Measurements from ENCODE around the gene PPP4C.

PPP4C gene

GRCh38 chr16:30031477-30031918 lies 44.3 kb upstream of the PPP4C start:
- Histone ChIP-seq H3K4me2 (ENCODE audit: insufficient read depth, low read length, poor library complexity, severe bottlenecking) (peak overlapping the region; percentile 82), H3K36me3 (replicated peaks in 1 of 2; ENCODE audit: control insufficient read depth in 2 of 2, insufficient read depth in 2 of 2, low read length in 2 of 2) (peaks cover 0 to 4% of the 10 kb centered on the region in 2 donors), H3K18ac (ENCODE audit: low read length) (peak overlapping the region; percentile 90), H3K9ac (ENCODE audit: low read depth, low read length, poor library complexity) (peak overlapping the region; percentile 66), H2BK15ac (ENCODE audit: low read length) (peak overlapping the region; percentile 84), H3K23ac (ENCODE audit: low read depth, low read length, poor library complexity) (peak overlapping the region; percentile 76), H3K9me3 (replicated peaks in 1 of 2; ENCODE audit: control insufficient read depth in 2 of 2, insufficient read depth in 1 of 2, low read depth in 1 of 2, low read length in 2 of 2) (no peaks in the 10 kb centered on the region), H3K4ac (ENCODE audit: low read length) (peak overlapping the region; percentile 13), H2BK12ac (ENCODE audit: low read length) (peak overlapping the region; percentile 51), H3K14ac (ENCODE audit: low read length) (peak overlapping the region; percentile 14), H3K4me1 (ENCODE audit: control insufficient read depth in 2 of 2, insufficient read depth in 1 of 2, low read depth in 1 of 2, low read length in 2 of 2) (peaks cover 12 to 25% of the 10 kb centered on the region in 2 donors), H3K27ac (replicated peaks; ENCODE audit: low read length) (no peak overlapping the region), H3K4me3 (ENCODE audit: low read length in 2 of 2) (peak overlapping the region; percentile 45 to 75), H2AK5ac (ENCODE audit: low read depth, low read length) (peak overlapping the region; percentile 91), H2AFZ (ENCODE audit: low read length) (peak overlapping the region; percentile 94), H2BK5ac (ENCODE audit: low read length) (peak overlapping the region; percentile 5), H3K79me1 (ENCODE audit: low read depth, low read length) (peaks cover 2% of the 10 kb centered on the region), H4K91ac (ENCODE audit: low read depth, low read length, poor library complexity) (no peak overlapping the region), H4K8ac (ENCODE audit: low read depth, low read length) (no peak overlapping the region), H3K27me3 (ENCODE audit: control insufficient read depth in 3 of 3, insufficient read depth in 3 of 3, low read depth in 1 of 3, low read length in 3 of 3) (peaks cover 0 to 19% (median 2%) of the 10 kb centered on the region in 3 experiments), H2BK120ac (ENCODE audit: low read depth, low read length) (no peak overlapping the region)
- no peak for DNase-seq (ENCODE audit: low spot score)
- WGBS, 2 donors (ENCODE audit: extremely low coverage in 2 of 2, insufficient read length in 2 of 2, insufficient replicate concordance in 1 of 2): no CpG with 5 or more reads among the region's 11 CpGs

- no peak overlapping the region for H2BK15ac ChIP-seq (ENCODE audit: low read length)
- peaks cover 0 to 14% (median 2%) of the 10 kb centered on the region in 3 experiments for H3K27me3 ChIP-seq (ENCODE audit: control insufficient read depth in 3 of 3, insufficient read depth in 3 of 3, low read depth in 1 of 3, low read length in 3 of 3)
- H3K4me1 ChIP-seq (ENCODE audit: control insufficient read depth in 2 of 2, insufficient read depth in 1 of 2, low read depth in 1 of 2, low read length in 2 of 2): peaks cover 12 to 25% of the 10 kb centered on the region in 2 donors
- H3K4me2 ChIP-seq (ENCODE audit: insufficient read depth, low read length, poor library complexity, severe bottlenecking): no peak overlapping the region
- no CpG with 5 or more reads among the region's 12 CpGs for WGBS, 2 donors (ENCODE audit: extremely low coverage in 2 of 2, insufficient read length in 2 of 2, insufficient replicate concordance in 1 of 2)
- H2BK12ac ChIP-seq (ENCODE audit: low read length): no peak overlapping the region
- H3K36me3 ChIP-seq (replicated peaks in 1 of 2; ENCODE audit: control insufficient read depth in 2 of 2, insufficient read depth in 2 of 2, low read length in 2 of 2): no peaks in the 10 kb centered on the region
- no peak overlapping the region for H3K4ac ChIP-seq (ENCODE audit: low read length)
- H2AK5ac ChIP-seq (ENCODE audit: low read depth, low read length): no peak overlapping the region
- peaks cover 2% of the 10 kb centered on the region for H3K79me1 ChIP-seq (ENCODE audit: low read depth, low read length)
- H3K9me3 ChIP-seq (replicated peaks in 1 of 2; ENCODE audit: control insufficient read depth in 2 of 2, insufficient read depth in 1 of 2, low read depth in 1 of 2, low read length in 2 of 2): no peaks in the 10 kb centered on the region
- no peak overlapping the region for H4K8ac ChIP-seq (ENCODE audit: low read depth, low read length)
- no peak overlapping the region for H3K4me3 ChIP-seq (ENCODE audit: low read length in 2 of 2)
- no peak overlapping the region for H4K91ac ChIP-seq (ENCODE audit: low read depth, low read length, poor library complexity)
- H2BK5ac ChIP-seq (ENCODE audit: low read length): no peak overlapping the region
- H2AFZ ChIP-seq (ENCODE audit: low read length): peak overlapping the region; percentile 94
- H3K18ac ChIP-seq (ENCODE audit: low read length): no peak overlapping the region
- no peak overlapping the region for H2BK120ac ChIP-seq (ENCODE audit: low read depth, low read length)
- H3K23ac ChIP-seq (ENCODE audit: low read depth, low read length, poor library complexity): peak overlapping the region; percentile 23
- no peak overlapping the region for H3K14ac ChIP-seq (ENCODE audit: low read length)
- H3K9ac ChIP-seq (ENCODE audit: low read depth, low read length, poor library complexity): no peak overlapping the region
- no peak overlapping the region for H3K27ac ChIP-seq (replicated peaks; ENCODE audit: low read length)
- DNase-seq (ENCODE audit: low spot score): peak; percentile 86
Observed at GRCh38 chr16:30032083-30032819, 43.5 kb upstream of the PPP4C start.

DNA sequence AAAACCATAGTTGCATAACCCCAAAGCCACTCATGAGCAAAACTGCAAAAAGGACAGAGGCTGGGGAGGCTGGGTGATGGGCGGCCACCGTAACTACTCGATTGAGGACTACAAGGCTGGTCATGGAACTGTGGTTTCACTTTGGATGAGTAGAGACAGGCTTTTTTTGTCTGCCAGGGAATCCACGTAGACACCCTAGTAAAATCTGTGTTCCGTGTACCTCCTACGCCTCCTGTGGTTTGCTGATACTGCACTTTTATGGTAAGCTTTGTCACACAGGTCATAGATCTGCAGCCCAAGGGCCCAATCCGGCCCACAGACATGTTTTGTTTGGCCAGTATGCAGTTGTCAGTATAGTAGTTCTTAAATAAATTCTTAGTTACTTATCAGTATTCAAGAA lies 42.5 kb upstream of the PPP4C start:
- H4K91ac ChIP-seq (ENCODE audit: low read depth, low read length, poor library complexity): no peak overlapping the region
- no peak overlapping the region for H3K27ac ChIP-seq (replicated peaks; ENCODE audit: low read length)
- no peak overlapping the region for H2BK5ac ChIP-seq (ENCODE audit: low read length)
- no peaks in the 10 kb centered on the region for H3K9me3 ChIP-seq (replicated peaks in 1 of 2; ENCODE audit: control insufficient read depth in 2 of 2, insufficient read depth in 1 of 2, low read depth in 1 of 2, low read length in 2 of 2)
- H3K9ac ChIP-seq (ENCODE audit: low read depth, low read length, poor library complexity): no peak overlapping the region
- no peak overlapping the region for H4K8ac ChIP-seq (ENCODE audit: low read depth, low read length)
- peaks cover 0 to 13% (median 2%) of the 10 kb centered on the region in 3 experiments for H3K27me3 ChIP-seq (ENCODE audit: control insufficient read depth in 3 of 3, insufficient read depth in 3 of 3, low read depth in 1 of 3, low read length in 3 of 3)
- no peak overlapping the region for H2BK120ac ChIP-seq (ENCODE audit: low read depth, low read length)
- no CpG with 5 or more reads among the region's 7 CpGs for WGBS, 2 donors (ENCODE audit: extremely low coverage in 2 of 2, insufficient read length in 2 of 2, insufficient replicate concordance in 1 of 2)
- no peak overlapping the region for H3K4ac ChIP-seq (ENCODE audit: low read length)
- H2AFZ ChIP-seq (ENCODE audit: low read length): no peak overlapping the region
- H3K4me1 ChIP-seq (ENCODE audit: control insufficient read depth in 2 of 2, insufficient read depth in 1 of 2, low read depth in 1 of 2, low read length in 2 of 2): peaks cover 12 to 23% of the 10 kb centered on the region in 2 donors
- peak overlapping the region; percentile 5 for H2BK15ac ChIP-seq (ENCODE audit: low read length)
- H2AK5ac ChIP-seq (ENCODE audit: low read depth, low read length): no peak overlapping the region
- H2BK12ac ChIP-seq (ENCODE audit: low read length): no peak overlapping the region
- H3K4me2 ChIP-seq (ENCODE audit: insufficient read depth, low read length, poor library complexity, severe bottlenecking): no peak overlapping the region
- H3K36me3 ChIP-seq (replicated peaks in 1 of 2; ENCODE audit: control insufficient read depth in 2 of 2, insufficient read depth in 2 of 2, low read length in 2 of 2): no peaks in the 10 kb centered on the region
- H3K23ac ChIP-seq (ENCODE audit: low read depth, low read length, poor library complexity): no peak overlapping the region
- H3K14ac ChIP-seq (ENCODE audit: low read length): no peak overlapping the region
- DNase-seq (ENCODE audit: low spot score): no peak
- H3K79me1 ChIP-seq (ENCODE audit: low read depth, low read length): peaks cover 2% of the 10 kb centered on the region
- H3K4me3 ChIP-seq (ENCODE audit: low read length in 2 of 2): no peak overlapping the region
- no peak overlapping the region for H3K18ac ChIP-seq (ENCODE audit: low read length)

- Histone ChIP-seq H2BK120ac (ENCODE audit: low read depth, low read length) (no peak overlapping the region), H3K14ac (ENCODE audit: low read length) (no peak overlapping the region), H2BK5ac (ENCODE audit: low read length) (no peak overlapping the region), H2BK12ac (ENCODE audit: low read length) (no peak overlapping the region), H2BK15ac (ENCODE audit: low read length) (no peak overlapping the region), H3K4ac (ENCODE audit: low read length) (no peak overlapping the region), H3K36me3 (replicated peaks in 1 of 2; ENCODE audit: control insufficient read depth in 2 of 2, insufficient read depth in 2 of 2, low read length in 2 of 2) (no peaks in the 10 kb centered on the region), H3K9me3 (replicated peaks in 1 of 2; ENCODE audit: control insufficient read depth in 2 of 2, insufficient read depth in 1 of 2, low read depth in 1 of 2, low read length in 2 of 2) (peaks cover 0 to under 1% of the 10 kb centered on the region in 2 donors), H3K9ac (ENCODE audit: low read depth, low read length, poor library complexity) (no peak overlapping the region), H3K27ac (replicated peaks; ENCODE audit: low read length) (no peak overlapping the region), H4K91ac (ENCODE audit: low read depth, low read length, poor library complexity) (no peak overlapping the region), H3K18ac (ENCODE audit: low read length) (no peak overlapping the region), H3K27me3 (ENCODE audit: control insufficient read depth in 3 of 3, insufficient read depth in 3 of 3, low read depth in 1 of 3, low read length in 3 of 3) (peaks cover 0 to 1% (median 0%) of the 10 kb centered on the region in 3 experiments), H3K4me3 (ENCODE audit: low read length in 2 of 2) (no peak overlapping the region), H3K23ac (ENCODE audit: low read depth, low read length, poor library complexity) (no peak overlapping the region), H2AFZ (ENCODE audit: low read length) (no peak overlapping the region), H3K79me1 (ENCODE audit: low read depth, low read length) (peaks cover 3% of the 10 kb centered on the region), H2AK5ac (ENCODE audit: low read depth, low read length) (no peak overlapping the region), H4K8ac (ENCODE audit: low read depth, low read length) (no peak overlapping the region), H3K4me2 (ENCODE audit: insufficient read depth, low read length, poor library complexity, severe bottlenecking) (no peak overlapping the region), H3K4me1 (ENCODE audit: control insufficient read depth in 2 of 2, insufficient read depth in 1 of 2, low read depth in 1 of 2, low read length in 2 of 2) (peaks cover 0 to under 1% of the 10 kb centered on the region in 2 donors)
- no CpG with 5 or more reads among the region's 5 CpGs for WGBS, 2 donors (ENCODE audit: extremely low coverage in 2 of 2, insufficient read length in 2 of 2, insufficient replicate concordance in 1 of 2)
- no peak for DNase-seq (ENCODE audit: low spot score)
Observed at GRCh38 chr16:30040221-30040620, 35.6 kb upstream of the PPP4C start.

Measured in neuronal stem cell (in vitro differentiated cells).